ENCODE measurements around the gene PLA2G4B.

Gene PLA2G4B

DNA sequence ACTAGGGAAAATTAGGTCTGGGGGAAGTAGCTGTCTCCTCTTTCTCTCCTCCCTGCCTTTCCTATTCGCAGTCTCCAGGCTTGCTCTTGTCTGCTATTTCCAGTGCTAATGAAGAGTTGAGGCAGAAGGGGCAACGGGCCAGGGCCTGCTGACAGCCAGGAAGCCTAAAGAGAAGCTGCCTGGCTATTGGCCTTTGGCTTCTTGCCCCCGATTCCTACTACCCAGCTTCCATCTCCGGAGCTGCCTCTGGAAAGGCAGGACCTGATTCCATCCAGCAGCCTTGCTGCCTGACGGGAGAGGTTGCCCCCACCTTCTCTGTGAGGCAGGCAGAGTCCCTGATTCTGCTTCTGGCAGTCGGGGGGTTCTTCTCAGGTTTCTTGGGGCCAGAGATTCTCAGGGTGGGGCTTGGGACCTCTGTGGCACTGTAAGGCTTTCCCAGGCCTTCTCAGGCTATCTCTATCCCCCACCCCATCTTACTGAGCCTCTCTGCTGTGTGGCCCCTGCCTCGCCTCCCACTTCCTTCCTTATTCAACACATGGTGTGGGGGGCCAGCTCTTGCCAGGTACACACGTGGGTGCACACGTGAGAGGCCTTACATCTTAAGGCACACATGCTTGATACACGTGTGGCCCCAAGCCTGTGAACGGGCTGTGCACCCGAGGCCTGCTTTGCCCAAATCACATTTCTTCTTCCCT lies 29.0 kb upstream of the PLA2G4B start:
- DNase-seq (ENCODE audit: low spot score): no peak

DNA sequence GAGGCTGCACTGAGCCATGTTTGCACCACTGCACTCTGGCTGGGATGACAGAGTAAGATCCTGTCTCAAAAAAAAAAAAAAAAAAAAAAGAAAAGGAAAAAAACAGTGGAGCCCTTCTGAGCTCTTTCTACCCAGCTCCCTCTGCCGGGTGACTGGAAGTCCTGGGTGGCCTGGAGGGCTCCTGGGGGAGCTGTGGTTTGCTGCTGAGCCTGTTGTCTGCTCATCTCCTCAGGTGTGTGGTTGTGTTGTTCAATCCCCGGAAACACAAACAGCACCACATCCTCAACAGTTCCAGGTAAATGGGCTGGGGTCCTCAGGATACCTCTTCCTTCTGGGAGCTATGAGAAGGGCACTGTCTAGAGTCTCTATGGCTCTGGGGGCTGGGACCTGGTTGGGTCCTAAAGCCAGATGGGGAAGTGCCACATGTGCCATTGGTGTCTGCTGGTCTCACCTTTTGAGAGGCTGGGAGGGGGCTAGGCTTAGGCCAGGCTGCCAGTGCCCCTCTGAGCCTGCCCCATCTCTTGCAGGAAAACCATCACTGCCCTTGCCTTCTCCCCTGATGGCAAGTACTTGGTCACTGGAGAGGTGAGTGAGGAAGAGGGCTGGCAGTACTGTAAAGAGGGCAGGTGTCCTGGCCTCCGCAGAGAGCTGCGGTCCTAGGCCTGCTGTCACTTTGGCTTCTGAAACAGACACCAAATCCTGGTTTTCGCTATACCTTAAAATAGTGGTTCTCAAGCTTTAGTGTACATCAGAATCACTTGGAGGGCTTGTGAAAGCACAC lies 27.8 kb upstream of the PLA2G4B start:
- no peak for DNase-seq (ENCODE audit: low spot score)

DNA sequence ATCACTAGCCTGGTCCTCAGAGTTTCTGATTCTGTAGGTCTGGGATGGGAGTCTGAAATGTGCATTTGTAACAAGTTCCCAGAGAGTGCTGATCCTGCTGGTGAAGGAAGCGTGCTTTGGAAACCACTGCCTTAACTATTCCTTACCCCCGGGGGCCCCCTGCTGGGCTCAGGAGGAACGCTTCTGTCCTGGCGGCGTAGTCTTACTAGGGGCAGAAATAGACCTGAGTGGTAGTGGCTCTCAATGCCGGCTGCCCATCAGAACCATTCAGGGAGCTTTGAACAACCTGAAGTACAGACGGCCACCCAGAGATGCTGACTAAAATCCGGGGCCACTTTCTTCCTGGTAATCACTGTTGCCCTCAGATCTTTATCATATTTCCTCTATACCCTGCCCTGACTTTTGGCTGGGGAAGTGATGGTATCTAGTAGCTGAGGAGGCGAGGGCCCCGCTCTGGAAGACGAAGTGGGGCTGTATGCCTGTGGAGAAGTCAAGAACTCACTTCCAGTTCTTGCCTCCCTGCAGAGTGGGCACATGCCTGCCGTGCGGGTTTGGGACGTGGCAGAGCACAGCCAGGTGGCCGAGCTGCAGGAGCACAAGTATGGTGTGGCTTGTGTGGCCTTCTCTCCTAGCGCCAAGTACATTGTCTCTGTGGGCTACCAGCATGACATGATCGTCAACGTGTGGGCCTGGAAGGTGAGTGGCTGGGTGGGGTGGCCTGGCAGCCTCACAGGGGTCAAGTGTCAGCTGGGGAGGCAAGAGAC lies 27.0 kb upstream of the PLA2G4B start:
- peak; percentile 79 for DNase-seq (ENCODE audit: low spot score)

DNA sequence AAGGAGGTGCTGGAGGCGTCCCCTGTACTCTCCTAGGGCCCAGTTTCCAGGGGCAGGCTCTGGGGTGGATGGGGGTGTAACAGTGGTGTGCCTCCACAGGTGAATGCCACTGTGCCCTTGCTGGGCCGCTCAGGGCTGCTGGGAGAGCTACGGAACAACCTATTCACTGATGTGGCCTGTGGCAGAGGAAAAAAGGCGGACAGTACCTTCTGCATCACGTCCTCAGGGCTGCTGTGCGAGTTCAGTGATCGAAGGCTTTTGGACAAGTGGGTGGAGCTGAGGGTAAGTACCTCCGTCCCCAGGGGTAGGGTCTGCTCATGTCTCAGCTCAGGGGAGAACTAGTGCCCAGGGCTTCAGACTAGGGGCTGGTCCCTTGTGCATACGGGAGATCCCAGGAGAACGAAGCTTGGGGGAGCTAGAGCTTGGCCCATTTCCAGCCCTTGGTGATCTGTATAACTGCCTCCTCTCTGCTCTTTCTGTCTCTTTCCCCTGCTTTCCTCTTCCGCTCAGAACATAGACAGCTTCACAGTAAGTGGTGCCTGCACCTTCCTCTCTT lies 25.7 kb upstream of the PLA2G4B start:
- no peak for DNase-seq (ENCODE audit: low spot score)

DNA sequence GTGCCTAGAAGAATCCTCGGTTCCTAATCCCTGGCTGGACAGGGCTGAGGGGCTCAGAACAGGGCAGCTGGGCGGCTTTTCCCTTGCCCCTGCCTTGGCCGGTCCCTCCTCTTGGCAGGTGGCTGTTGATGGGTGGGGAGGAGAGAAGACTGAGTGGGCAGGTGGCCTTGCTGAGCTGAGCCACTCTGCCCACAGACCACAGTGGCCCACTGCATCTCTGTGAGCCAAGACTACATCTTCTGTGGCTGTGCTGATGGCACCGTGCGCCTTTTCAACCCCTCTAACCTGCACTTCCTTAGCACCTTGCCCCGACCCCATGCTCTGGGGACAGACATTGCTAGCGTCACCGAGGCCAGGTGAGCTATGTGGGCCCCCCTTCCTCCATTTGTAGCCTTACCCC lies 25.2 kb upstream of the PLA2G4B start:
- no peak for DNase-seq (ENCODE audit: low spot score)

DNA sequence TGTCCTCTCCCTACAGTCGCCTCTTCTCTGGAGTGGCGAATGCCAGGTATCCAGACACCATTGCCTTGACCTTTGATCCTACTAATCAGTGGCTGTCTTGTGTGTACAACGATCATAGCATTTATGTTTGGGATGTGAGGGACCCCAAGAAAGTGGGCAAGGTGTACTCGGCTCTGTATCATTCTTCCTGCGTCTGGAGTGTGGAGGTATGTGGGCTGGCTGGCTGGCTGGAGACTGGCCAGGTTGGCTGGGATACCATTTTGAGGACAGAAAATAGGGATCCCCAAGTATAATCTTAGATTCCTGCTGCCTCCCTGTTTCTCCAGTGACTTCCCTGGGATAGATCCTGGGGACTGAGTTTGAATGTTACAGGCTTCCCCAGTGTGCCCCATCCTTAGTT lies 24.1 kb upstream of the PLA2G4B start:
- DNase-seq (ENCODE audit: low spot score): no peak

DNA sequence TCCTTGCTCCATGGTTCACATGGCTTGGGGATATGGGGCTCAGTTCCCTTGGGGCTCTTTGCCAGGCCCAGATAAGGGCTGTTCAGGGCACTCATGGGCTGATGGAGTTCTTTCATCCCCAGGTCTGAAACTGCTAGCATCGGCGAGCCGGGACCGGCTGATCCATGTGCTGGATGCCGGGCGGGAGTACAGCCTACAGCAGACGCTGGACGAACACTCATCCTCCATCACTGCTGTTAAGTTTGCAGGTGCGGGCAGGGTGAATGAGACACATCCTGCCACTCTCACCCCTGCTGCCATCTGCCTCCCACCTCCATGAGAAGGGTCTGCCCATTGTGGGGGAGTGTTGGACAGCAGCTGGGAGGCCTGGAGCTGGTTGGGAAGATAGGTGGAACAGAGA lies 21.9 kb upstream of the PLA2G4B start:
- DNase-seq (ENCODE audit: low spot score): no peak

DNA sequence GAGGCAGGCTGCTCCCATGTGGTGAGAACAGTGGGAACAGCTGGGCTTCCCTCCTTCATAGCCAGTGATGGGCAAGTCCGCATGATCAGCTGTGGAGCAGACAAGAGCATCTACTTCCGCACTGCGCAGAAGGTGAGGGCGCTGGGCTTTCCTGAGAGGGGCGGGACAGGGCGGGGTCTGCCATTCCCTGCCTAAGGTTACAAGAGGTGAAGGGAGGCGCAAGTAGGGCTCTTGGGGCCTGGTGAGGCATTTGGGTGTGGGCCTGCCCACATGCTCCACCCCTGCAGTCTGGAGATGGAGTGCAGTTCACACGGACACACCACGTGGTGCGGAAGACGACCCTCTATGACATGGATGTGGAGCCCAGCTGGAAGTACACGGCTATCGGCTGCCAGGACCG lies 21.3 kb upstream of the PLA2G4B start:
- no peak for DNase-seq (ENCODE audit: low spot score)

DNA sequence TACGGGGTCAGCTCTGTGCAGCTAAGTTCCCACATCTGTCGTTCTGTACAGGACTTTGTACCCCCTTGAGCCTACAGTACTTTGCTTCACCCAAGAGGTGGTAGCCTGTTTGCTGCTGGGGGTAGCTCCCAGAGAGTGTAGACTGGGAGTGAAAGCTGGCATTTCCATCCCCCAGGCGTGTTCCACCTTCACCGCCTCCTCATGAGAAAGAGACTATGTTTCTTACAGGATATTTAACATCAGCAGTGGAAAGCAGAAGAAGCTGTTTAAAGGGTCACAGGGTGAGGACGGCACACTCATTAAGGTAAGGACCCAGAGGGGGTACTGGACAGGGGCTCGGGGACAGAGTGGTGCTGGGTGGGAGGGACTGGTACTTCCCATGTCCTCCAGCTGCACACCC lies 20.9 kb upstream of the PLA2G4B start:
- DNase-seq (ENCODE audit: low spot score): no peak

DNA sequence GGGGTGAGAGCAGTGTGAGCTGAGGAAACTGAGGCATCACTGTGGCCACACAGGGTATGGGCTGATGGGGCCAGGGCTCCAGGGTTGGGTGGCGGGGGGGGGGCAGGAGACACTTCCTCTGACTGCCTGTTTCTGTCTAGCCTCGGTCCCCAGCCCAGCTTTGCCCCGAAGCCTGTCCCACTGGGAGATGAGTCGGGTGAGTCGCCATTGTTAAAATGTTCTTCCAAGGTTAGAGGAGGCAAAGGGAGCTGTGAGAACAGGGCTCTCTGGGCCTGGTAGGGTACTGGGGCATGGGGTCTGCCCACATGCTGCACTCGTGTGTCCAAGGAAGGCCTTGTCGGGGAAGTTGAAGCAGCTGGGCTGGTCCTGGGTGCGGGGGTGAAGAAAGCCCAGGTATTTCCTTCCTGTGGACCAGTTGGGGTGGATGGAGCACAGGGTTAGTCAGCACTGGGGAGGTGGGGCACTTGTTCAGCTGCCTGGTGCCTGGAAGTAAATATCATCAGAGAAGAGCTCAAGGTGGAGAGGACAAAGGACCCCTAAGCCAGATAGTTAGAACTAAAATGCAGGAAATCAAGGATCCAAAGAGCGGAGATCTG lies 19.1 kb upstream of the PLA2G4B start:
- no peak for DNase-seq (ENCODE audit: low spot score)

DNA sequence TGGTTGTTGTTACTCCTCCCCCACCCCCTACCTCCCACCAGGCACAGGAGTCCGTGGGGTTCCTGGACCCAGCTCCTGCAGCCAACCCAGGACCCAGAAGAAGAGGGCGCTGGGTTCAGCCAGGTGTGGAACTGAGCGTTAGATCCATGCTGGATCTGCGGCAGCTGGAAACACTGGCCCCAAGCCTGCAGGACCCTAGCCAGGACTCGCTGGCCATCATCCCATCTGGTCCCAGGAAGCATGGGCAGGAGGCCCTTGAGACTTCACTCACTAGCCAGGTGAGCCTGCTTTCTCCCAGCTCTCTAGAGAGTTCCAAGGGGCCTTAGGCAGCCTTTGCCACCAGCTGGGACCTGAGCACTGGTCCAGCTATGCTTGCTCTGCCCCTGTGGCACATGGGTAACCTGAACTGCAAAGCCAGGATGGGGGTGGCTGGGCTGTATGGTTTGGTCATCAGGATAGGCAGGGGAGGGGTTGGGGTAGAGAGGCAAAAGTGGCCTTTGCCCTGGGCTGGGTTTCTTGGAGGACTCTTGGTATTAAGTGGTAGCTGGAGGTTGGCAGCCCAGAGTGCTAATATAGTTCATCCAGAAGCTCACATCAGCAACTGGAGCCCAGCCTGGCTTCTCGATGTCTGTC lies 17.7 kb upstream of the PLA2G4B start:
- DNase-seq (ENCODE audit: low spot score): no peak

DNA sequence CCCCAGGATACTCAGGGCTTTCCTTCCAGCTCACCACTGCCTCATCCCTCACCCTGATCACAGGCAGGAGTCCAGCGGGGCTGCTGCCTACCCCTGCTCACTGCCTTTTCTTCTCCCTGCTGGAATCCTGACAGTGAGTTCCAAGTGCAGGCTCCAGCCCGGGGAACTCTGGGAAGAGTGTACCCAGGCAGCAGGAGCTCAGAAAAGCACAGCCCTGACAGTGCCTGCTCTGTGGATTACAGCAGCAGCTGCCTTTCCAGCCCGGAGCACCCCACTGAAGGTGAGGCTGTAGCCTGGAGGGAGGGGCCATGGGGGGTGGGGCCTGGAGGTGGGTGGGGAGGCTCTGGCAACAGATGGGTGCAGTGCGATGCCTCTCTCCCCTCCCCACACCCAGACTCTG lies 16.8 kb upstream of the PLA2G4B start:
- no peak for DNase-seq (ENCODE audit: low spot score)

DNA sequence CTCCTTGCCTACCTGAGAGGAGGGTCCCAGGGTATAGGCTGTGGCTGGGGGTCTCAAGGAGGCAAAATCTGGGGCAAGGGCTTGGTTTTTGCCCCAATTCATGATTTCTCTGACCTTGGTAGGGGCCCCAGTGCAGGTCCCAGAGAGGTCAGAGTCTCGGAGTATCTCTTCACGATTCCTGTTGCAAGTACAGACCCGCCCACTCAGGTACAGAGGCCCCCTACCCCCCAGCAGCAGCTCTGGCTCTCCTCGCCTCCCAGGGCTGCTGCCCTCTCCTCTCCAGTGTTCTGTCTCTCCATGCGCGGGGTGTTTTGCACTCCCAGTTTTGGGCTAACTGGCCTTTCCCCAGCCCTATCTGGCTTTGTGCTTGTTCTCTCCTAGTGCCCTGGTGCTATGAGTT lies 16.2 kb upstream of the PLA2G4B start:
- DNase-seq (ENCODE audit: low spot score): no peak

DNA sequence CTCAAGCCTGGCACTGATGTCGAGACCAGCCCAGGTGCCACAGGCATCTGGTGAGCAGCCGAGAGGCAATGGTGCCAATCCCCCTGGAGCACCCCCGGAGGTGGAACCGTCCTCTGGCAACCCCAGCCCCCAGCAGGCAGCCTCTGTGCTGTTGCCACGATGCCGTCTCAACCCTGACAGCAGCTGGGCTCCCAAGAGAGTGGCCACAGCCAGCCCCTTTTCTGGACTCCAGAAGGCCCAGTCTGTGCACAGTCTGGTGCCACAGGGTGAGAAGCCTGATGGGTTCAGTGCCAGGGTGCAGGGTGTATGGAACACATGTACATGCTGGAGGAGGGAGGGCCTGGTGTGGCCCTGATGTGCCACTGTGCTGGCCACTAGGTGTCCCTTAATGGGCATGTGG lies 15.7 kb upstream of the PLA2G4B start:
- no peak for DNase-seq (ENCODE audit: low spot score)

DNA sequence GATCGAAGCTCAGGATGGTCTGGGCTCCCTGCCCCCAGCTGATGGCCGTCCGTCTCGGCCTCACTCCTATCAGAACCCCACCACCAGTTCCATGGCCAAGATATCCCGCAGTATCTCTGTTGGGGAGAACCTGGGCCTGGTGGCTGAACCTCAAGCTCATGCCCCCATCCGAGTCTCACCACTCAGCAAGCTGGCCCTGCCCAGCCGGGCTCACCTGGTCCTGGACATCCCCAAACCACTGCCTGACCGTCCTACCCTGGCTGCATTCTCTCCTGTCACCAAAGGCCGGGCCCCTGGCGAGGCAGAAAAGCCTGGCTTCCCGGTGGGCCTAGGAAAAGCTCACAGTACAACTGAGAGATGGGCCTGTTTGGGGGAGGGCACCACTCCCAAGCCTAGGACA lies 15.1 kb upstream of the PLA2G4B start:
- no peak for DNase-seq (ENCODE audit: low spot score)

DNA sequence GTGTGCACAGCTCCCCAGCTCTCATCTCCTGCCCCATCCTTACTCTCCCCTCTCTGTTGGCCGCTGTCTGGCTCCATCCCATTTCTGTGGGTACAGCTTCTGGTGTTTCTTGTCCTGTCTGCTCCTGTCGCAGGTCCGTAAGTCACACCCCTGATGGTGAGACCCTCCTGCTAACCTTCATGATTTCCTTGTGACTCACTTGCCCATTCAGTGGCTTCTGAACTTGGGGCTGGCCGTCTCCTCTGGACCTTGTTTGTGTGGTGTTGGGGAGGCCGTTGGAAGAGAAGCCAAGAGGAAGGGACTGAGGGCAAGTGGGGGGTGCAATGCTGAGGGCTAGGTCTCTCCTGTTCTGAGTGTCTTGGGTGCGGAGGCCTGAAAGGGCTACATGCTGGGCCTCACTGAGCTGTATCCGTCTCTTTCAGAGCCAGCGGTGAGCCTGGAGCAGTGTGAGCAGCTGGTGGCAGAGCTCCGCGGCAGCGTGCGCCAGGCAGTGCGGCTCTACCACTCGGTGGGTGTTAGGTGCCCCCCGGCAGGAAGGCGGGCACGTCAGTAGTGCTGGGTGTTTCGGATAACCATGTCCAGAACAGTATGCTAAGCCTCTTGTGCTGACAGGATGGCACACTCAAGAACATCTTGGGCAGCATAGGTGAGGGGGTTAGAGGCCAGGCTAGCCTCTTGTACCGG lies 14.4 kb upstream of the PLA2G4B start:
- DNase-seq (ENCODE audit: low spot score): no peak

DNA sequence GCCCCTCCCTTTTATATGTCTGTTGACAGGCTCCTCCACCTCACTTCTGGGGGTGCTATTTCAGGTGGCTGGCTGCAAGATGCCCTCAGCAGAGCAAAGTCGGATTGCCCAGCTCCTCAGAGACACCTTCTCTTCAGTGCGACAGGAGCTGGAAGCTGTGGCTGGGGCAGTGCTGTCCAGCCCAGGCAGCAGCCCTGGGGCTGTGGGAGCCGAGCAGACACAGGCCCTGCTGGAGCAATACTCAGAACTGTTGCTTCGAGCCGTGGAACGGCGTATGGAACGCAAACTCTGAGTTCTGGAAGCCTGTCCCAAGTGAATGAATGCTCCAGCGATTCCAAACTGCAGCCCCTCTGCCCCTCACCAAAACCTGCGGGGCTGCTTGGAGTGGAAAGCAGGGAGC lies 13.5 kb upstream of the PLA2G4B start:
- DNase-seq (ENCODE audit: low spot score): no peak

DNA sequence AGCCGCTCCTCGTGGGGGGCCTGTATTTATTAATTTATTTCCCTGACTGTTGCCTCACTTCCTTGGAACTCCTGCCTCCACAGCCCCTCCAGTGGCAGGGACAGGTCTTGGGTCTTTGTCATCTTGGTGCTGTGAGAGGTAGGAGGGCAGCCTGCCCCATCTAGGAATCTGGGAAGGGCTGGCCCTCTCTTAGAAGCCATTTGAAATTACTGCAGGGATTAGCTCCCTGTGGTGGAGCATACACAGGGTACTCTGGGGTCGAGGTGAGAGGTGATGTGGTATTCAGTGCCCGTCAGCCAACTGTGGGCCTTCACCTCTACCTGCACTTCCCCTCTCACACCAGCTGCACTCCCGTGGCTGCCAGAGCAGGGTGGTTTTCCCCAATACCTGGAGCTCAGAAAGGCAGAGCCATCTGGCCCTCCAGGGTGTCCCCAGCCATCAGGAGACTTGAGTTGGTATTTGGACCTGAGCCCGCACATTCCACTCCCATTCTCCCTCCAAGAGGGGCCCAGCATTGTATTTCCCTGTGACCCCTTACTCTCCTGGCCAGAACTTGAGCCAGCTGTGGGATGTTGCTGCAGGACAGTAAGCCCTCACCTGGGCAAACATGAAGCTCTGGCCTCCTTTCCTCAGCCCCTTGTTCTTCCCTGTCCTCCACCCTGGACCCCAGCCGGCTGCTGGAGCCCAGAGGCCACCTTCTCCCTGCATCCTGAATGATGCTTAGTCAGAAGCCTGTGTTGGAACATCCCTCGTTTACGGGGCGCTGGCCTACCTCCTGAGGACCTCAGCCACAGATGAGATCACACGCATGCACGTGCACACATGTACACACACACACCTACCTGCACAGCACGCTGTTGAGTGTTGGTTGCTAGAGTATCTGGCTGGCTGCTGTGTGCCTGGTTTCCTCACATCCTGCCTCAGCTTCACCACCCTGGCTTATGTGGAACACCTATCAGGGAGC lies 12.8 kb upstream of the PLA2G4B start:
- no peak for DNase-seq (ENCODE audit: low spot score)

DNA sequence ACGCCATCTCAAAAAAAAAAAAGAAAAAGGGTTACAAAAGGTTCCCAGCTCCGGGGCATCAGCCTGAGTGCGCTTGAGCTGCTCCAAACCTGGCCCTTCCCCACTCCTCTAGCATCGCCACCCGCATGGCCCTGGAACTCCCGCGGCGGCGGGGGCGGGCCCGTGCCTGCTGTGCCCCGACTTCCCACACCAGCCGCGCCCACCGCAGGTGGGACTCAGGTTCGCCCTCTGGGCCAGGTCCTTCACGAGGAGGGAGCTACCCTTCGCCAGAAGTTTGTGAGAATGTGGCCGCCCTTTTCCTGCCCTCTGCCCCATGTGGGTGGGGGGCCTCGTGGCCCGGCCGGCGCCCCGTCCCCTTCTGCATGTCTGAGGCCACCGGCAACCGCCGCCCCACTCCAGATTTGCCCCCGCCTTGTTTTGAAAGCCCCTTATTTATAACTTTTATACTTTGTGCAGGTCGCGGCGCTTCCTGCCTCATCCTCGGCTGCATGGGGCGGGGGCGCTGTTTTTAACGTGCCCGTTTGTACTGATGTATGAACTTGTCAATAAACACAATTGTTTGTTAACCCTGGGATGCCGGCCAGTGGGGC lies 11.3 kb upstream of the PLA2G4B start:
- DNase-seq (ENCODE audit: low spot score): peak; percentile 8

All from CD4-positive, alpha-beta T cell treated with Interleukin-2 at 100 ng/mL for 4 hours (primary cell).